HG03575 (cell line): ENCODE measurements around the gene CIP2A.

Source experiments
- ATAC-seq: cut with Tn5 transposase; IDR thresholded peaks from one replicate; pipeline ENCODE4 v1.9.1; 2021; ENCODE audit not compliant: unreplicated experiment, insufficient number of reproducible peaks, low FRiP score; ENCODE audit errors: extremely low read depth

CIP2A gene

DNA sequence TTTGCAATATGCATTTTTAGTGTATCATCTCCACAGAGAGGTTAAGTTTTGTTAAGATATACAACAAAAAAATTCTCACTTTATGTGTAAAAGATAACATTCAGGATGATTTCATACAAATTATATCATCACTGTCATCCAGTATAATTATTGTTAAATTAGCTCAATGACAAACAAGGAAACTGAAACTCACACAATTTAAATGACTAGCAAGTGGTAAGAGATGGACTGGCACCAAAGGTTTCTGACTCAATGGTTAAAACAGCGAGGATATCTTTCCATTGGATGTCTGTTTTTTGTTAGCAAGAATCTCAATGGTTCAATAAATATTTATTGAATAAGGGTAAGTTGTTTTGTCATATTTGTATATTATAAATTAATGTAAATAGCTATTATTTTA lies 22.6 kb downstream of the CIP2A start:
- no peak for ATAC-seq

DNA sequence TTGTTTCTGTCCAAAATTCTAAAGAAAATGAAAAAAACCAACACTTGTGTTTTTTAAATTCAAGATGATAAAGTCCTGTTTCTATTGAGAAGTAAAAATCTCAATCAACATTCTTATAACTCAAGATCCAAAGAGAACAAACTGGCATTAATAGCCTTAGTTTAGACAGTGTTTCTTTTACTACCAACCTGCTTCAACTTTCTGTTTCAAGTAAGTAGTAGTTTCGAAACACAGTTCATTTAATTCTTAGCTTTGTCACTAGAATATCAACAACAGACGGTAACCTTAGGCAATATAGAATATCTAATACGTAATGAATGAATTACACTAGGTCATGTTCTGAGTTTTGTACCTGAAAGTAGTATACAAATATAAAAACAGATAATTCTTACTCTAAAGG lies 23.7 kb downstream of the CIP2A start:
- no peak for ATAC-seq

DNA sequence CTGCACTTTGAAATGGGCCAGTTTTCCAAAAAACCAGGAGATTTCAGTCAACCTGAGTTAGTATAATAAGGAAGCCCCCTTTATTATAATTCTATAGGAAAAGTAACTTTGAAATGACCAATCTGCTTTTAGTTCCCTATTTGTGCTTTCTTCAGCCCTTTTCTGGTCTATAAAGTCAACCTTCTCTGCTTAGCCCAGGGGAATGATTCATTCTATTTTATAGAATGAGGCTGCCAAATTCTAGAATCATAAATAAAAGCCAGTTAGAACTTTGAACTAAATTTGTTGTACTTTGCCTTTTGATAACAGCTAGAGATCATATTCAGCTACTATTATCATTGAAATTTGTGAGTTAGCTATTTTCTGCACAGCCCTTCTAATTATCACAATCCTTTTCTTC lies 24.7 kb downstream of the CIP2A start:
- no peak for ATAC-seq

DNA sequence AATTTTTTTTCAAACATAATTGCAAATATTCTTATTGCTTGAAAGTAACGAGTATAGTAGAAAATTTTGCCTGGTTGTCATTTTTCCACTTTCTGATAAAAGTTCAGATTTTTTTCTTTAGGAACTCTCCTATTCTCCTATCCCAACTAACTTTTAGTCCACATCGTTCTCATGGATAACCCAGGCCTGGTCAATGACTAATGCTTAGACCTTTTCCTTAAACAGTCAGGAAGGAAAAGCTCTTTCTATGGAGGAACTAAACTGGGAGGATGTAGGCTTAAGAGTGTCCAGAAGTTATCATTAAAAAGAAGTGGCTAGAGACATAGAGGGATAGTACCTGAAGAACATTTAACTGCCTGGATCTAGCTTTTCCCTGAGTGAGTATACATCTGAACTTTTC lies 26.7 kb downstream of the CIP2A start:
- no peak for ATAC-seq

DNA sequence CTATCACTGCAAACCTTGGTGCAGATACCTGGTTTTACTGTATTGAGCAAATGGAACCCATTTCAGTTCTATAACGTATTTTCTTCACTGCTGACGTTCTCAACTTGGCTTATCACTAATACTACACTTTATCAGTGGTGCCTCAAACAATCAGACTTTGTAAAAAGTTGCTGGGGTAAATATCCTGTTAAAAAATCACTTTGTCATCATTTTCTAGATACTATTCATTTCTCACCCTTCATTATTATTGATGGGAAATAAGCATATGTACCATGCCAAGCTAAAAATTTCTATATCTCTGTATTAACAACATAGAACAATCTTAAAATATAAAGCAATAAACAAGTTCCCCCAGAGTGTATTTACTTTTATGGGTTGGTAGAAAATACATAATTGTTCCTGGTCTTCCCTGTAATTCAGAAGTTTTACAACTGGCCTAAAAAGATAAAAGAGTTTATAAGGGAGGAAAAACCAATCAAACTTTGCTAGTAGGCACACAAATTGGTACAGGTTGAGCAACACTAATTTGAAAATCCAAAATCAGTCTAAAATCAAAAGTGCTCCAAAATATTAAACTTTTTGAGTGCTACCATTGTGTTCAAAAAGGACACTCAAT lies 33.2 kb downstream of the CIP2A start:
- ATAC-seq: no peak

DNA sequence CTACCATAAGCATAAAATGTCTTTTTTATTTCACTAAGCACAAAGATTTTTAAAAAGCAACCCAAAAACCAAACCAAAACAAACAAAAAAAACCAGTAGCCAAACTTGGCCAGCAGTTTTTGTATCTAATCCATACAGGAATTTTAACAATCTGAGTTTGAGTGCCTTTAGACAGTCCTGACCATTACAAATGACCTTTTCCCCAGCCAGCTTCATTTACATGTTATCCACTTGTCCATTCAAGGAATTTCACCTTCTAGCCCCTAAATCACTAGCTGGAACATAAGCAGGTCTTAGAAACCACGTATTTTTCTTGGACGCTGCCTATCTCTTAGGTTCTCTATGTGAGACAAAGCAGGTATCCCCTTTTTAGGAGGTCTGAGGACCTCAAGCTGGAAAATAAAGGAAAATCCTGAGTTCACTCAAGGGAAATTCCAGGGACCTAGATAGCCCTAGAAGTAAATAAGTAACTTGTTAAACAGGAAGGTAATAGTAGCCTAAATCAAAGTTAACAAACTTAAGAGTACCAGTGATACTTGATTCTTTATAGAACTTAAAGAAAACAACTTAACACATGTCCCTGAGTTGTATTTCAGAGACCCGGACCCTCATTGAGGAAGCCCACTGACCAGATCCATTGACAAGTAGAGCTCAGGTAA lies 34.2 kb downstream of the CIP2A start:
- no peak for ATAC-seq

DNA sequence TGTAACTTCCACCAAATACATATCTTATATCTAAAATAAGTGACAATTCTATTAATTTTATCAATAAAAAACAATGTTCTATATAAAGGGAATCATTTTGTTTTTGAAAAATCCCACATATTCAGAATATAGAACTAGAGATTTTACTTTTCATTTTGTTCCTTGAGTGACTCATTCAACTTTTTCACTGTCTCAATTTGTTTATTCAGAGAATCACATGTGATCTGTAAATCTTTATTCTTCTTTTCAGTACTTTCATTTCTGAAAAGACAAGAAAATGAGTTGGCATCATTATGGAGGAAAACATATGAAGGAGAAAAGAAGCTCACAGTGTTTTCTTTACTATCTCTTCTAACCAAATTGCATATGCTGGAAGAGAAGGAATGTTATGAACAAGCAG lies 35.0 kb downstream of the CIP2A start:
- no peak for ATAC-seq

DNA sequence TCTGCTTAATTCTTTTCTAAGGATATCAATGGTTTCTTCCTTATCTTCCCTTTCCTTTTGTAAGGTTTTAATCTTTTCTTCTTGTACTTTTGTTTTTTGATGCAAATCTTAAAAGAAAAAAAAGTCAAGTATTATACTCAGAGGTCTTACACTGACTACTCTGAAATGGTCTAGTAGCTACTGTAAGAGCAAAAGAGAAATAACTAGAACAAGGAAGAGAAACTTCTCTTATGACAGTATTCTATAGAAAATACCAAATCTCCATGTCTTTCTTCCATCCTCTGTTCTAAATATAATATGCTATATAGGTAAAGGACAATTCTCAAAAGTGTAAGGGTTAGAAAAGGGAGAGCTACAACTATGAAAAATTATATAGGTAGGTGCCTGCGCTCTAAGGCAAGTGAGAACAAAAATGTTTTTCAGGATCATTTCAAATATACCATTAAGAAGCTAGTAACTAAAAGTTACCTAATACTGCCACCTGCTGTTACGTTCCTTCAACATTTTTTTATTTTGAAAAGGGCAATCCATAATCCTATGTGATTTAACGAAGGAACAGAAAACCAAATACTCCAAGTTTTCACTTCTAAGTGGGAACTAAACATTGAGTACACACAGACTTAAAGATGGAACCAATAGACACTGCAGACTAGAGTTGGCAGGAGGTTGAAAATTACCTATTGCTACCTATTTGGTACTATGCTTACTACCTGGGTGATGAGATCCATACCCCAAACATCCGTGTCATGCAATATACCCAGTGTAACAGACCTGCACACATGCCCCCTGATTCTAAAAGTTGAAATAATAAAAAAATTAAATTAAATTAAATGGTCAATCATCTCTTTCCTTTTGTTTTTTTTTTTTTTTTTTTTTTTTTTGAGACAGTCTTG lies 36.7 kb downstream of the CIP2A start:
- no peak for ATAC-seq

DNA sequence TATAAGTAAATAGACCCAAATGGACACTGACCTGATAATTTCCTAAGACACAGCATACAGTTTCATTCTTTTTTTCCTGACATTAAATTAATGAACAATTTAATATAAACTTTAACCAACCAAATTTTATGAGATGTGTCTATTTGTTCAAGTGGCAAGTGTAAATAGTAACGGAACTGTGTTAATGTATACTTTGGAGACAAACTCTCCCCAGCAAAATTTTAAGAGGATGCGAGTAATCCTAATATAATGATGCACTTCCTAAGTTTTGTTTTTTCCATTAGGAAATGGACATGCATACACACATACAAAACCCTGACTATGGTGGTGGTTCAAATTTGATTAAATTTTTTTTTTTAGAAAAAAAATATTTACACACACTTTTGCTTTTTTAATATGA lies 40.4 kb downstream of the CIP2A start:
- no peak for ATAC-seq

DNA sequence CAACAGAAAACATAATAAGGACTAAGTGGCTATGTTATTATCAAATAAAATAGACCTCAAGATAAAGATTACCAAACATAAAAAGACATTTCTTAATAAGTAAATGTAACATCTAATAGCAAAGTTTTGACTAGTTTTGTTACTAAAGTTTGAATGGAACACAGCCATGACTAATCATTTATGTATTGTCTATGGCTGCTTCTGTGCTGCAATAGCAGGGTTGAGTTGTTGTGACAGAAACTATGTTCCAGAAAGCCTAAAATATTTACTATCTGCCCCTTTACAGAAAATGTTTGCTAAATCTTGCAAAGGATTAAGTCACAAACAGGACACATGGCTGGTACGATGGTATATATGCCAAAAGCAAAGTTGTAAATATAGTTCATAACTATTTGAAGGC lies 40.9 kb downstream of the CIP2A start:
- ATAC-seq: no peak

DNA sequence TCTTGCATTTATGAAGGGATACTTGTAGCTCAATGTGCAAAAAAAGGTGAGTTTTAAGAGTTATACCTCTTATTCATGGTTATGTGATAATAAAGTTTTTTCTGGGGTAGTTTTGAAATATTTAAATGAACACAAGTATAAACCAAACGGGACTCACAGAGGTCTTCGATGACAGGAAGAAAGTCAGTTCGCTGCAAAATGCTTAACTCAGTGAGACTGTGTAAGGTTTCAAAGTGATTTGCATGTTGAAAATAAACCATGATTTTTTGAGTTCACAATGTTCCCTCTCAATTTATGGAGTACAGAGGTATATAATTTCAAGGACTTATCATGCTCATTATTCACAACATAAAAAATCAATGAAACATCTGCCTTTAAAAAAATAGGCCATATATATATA lies 42.5 kb downstream of the CIP2A start:
- no peak for ATAC-seq

DNA sequence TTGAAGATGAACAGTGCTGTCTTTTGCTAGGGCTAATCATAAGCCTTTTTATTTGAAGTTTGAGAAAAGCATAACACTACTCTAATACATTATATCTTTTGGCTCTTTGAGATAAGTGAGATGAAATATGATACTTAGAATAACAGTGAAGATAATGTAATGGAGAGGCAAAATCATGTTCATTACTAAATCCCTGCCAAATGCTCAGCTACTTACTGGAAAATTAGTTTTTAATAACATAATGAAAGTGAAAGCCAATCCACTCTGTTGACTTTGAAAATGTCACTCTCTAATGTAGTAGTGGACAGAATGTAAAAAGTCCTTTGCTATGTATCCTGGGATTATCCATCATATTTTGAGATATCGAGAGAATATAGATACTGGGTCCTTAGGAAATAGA lies 43.0 kb downstream of the CIP2A start:
- ATAC-seq: no peak

DNA sequence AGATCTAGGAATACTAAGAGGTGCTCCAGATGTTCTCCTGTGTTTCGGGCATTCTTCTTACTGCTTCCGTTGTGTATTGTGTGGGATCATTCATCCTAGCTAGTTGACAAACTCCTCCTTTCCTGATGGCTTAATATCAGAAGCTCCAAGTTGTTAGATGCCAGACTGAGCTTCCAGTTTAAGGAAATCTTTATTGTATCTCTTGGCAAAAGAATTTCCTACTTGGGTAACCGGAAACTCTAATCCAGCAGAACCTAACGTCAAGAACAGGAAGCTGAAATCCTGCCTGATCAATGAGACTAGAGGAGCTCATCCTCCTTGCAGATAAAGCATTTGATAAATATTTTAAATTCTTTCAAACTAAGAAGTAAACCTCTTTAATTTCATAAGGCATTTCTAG lies 51.2 kb downstream of the CIP2A start:
- ATAC-seq: no peak

DNA sequence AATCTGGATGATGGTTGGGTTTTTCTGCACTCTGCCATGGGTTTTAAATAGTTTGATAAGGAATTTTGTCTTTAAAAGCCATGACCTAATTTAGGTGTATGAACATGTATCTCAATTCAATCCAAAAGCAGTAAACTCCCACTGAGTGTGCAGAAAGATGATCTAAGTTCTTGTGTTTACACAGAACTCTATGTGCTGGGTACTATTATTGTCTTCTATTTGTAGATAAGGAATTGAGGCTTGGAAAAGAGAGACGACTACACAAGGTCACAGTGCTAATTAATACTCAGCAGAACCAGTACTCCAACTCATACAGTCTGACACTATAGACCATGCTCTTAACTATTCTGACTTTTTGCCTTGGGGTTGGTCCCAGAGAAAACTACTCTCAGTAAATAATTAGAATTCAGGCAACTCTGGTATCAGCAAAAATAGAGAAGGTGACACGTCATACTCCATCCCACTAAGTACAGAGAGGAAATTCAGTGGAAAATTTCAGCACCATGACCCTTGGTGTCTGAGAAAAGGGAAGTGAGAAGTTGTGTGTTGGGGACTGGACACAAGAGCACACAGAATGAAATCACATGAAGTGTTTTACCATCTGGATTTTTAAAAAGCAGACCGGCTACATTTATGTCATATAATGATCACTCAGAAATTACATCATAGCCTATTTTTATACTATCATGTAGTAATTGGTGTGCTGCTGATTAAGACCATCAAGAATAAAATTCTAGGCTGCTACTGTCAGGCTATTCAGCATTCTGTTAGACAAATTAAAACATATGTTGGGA lies 60.6 kb downstream of the CIP2A start:
- ATAC-seq: peak; percentile 88

DNA sequence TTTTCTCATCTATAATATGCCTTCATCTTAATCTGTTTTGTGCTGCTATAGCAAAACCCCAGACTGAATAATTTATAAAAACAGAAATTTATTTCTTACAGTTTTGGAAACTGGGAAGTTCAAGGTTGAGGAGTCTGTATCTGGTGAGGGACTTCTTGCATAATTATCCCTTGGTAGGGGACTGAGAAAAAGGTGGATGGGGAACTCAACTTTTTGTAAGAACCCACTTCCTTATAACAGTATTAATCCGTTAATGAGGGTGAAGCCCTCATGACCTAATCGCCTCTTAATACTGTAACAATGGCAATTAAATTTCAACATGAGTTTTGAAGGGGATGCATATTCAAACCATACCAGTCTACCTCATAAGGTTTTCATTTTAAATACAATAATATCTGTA lies 61.4 kb downstream of the CIP2A start:
- no peak for ATAC-seq

DNA sequence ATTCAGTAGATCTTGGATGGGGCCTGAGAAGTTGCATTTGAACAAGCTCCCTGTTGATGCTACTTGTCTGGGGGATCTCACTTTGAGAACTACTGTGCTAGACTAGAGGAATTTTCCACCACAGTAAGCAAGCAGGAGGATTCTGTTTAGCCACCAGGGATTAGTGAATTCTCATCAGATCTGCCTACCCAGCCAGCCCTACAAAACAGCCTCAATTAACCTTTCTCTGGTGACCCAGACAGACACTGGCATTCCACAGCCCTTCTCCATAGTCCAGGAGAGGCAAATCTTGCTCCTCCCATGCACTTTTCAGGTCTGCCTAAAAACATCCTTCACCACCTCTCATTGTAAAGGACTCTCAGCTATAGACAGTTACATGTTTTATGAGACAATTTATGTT lies 62.1 kb downstream of the CIP2A start:
- ATAC-seq: no peak

DNA sequence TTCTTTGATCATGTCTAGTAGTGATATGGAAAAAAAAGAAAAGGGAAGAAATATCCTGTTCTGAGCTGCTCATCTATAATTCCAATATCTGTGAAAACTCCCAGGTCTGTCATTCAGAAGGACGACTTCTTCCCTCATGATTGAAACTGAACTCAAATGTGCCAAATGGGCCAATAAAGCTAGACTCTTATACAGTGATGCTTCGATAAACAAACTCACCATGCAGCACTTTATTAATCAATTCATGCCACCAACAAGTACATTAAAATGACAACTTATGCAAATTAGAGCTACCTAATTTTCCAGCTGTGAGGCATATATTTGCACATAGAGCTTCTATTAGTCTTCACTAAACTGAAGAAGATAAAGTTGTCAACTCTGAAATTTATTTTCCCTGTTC lies 63.3 kb downstream of the CIP2A start:
- ATAC-seq: no peak

DNA sequence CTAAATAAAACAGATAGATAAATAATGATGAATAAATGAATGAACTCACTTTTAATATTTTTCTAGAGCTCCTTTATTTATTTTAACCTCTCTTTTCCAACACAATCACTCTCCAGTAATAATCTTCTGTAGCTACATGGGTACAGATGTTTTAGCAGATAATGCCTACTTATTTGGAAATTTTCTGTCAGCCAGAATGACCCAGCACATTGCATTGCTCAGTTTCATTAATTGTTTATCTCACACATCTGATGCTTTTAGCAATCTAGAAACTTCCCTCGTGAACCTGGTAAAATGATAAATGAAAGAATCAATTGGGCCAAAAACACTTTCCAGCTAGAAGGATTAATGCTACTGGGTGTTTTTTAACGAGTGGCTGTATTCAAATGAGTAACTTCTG lies 64.0 kb downstream of the CIP2A start:
- ATAC-seq: no peak

DNA sequence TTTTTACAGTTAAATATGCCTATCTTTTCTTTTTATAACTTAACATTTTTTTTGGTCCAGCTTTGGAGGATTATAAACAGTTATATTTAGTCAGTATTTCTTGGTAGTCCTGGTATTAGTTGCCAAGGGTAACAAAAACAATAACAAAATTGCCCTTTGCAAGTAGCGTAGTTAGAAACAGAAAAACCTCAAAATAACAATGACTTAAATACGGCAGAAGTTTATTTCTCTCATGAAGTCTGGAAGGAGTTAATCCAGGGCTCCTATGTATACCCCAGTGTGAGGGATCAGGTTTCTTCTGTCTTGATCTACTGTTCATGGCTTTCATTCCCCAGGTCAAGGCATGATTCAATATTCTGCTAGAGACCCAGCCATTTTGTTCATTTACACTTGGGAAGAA lies 64.7 kb downstream of the CIP2A start:
- no peak for ATAC-seq
